ENCODE results near the gene TMEM259.

The TMEM259 gene

GRCh38 chr19:1013218-1013617 is 7.7 kb downstream of the TMEM259 start:
- H3K27ac ChIP-seq (ENCODE audit: low read depth, low read length), result no peak overlapping the region
- H3K9ac ChIP-seq (ENCODE audit: low read length), result no peak overlapping the region
- H3K4me3 ChIP-seq (ENCODE audit: low read depth, low read length), result no peak overlapping the region
- no peaks in the 10 kb centered on the region for H3K9me3 ChIP-seq (ENCODE audit: control insufficient read depth, insufficient read depth, low read depth, low read length)
- H3K4me1 ChIP-seq (ENCODE audit: control insufficient read depth, insufficient read depth, low read length), result peaks cover 27% of the 10 kb centered on the region
- H3K36me3 ChIP-seq (ENCODE audit: control insufficient read depth, insufficient read depth, low read length), result peaks cover 49% of the 10 kb centered on the region
- no peaks in the 10 kb centered on the region for H3K27me3 ChIP-seq (ENCODE audit: control insufficient read depth, insufficient read depth, low read length)

GRCh38 chr19:1012334-1012733 is 8.6 kb downstream of the TMEM259 start:
- no peaks in the 10 kb centered on the region for H3K9me3 ChIP-seq (ENCODE audit: control insufficient read depth, insufficient read depth, low read depth, low read length)
- no peak overlapping the region for H3K4me3 ChIP-seq (ENCODE audit: low read depth, low read length)
- H3K36me3 ChIP-seq (ENCODE audit: control insufficient read depth, insufficient read depth, low read length), result peaks cover 49% of the 10 kb centered on the region

GRCh38 chr19:1011831-1012333 is 9.0 kb downstream of the TMEM259 start:
- no peak overlapping the region for H3K27ac ChIP-seq (ENCODE audit: low read depth, low read length)
- H3K9me3 ChIP-seq (ENCODE audit: control insufficient read depth, insufficient read depth, low read depth, low read length), result no peaks in the 10 kb centered on the region
- H3K36me3 ChIP-seq (ENCODE audit: control insufficient read depth, insufficient read depth, low read length), result peaks cover 49% of the 10 kb centered on the region
- no peaks in the 10 kb centered on the region for H3K27me3 ChIP-seq (ENCODE audit: control insufficient read depth, insufficient read depth, low read length)
- H3K4me3 ChIP-seq (ENCODE audit: low read depth, low read length), result no peak overlapping the region
- peaks cover 14% of the 10 kb centered on the region for H3K4me1 ChIP-seq (ENCODE audit: control insufficient read depth, insufficient read depth, low read length)
- no peak overlapping the region for H3K9ac ChIP-seq (ENCODE audit: low read length)

More at GRCh38 chr19:1012334-1012733, 8.6 kb downstream of the TMEM259 start:
- Histone ChIP-seq H3K4me1 (ENCODE audit: control insufficient read depth, insufficient read depth, low read length) (peaks cover 18% of the 10 kb centered on the region), H3K27ac (ENCODE audit: low read depth, low read length) (no peak overlapping the region), H3K27me3 (ENCODE audit: control insufficient read depth, insufficient read depth, low read length) (no peaks in the 10 kb centered on the region), H3K9ac (ENCODE audit: low read length) (no peak overlapping the region)

- H3K36me3 ChIP-seq (ENCODE audit: control insufficient read depth, insufficient read depth, low read length), result peaks cover 49% of the 10 kb centered on the region
- H3K9me3 ChIP-seq (ENCODE audit: control insufficient read depth, insufficient read depth, low read depth, low read length), result no peaks in the 10 kb centered on the region
- no peak overlapping the region for H3K9ac ChIP-seq (ENCODE audit: low read length)
- no peak overlapping the region for H3K4me3 ChIP-seq (ENCODE audit: low read depth, low read length)
- H3K4me1 ChIP-seq (ENCODE audit: control insufficient read depth, insufficient read depth, low read length), result peaks cover 4% of the 10 kb centered on the region
- H3K27ac ChIP-seq (ENCODE audit: low read depth, low read length), result no peak overlapping the region
- no peaks in the 10 kb centered on the region for H3K27me3 ChIP-seq (ENCODE audit: control insufficient read depth, insufficient read depth, low read length)
These were observed 10.1 kb downstream of the TMEM259 start for GRCh38 chr19:1010586-1011510.

- Histone ChIP-seq H3K4me1 (ENCODE audit: control insufficient read depth, insufficient read depth, low read length) (no peaks in the 10 kb centered on the region), H3K9ac (ENCODE audit: low read length) (no peak overlapping the region)
These were observed 10.9 kb downstream of the TMEM259 start for GRCh38 chr19:1009981-1010538.

GRCh38 chr19:1009041-1009980 is 11.6 kb downstream of the TMEM259 start:
- Histone ChIP-seq H3K27ac (ENCODE audit: low read depth, low read length) (no peak overlapping the region), H3K36me3 (ENCODE audit: control insufficient read depth, insufficient read depth, low read length) (peaks cover 48% of the 10 kb centered on the region), H3K27me3 (ENCODE audit: control insufficient read depth, insufficient read depth, low read length) (no peaks in the 10 kb centered on the region), H3K4me3 (ENCODE audit: low read depth, low read length) (no peak overlapping the region), H3K9ac (ENCODE audit: low read length) (no peak overlapping the region), H3K9me3 (ENCODE audit: control insufficient read depth, insufficient read depth, low read depth, low read length) (no peaks in the 10 kb centered on the region), H3K4me1 (ENCODE audit: control insufficient read depth, insufficient read depth, low read length) (no peaks in the 10 kb centered on the region)

More at GRCh38 chr19:1009981-1010538, 10.9 kb downstream of the TMEM259 start:
- Histone ChIP-seq H3K9me3 (ENCODE audit: control insufficient read depth, insufficient read depth, low read depth, low read length) (no peaks in the 10 kb centered on the region), H3K4me3 (ENCODE audit: low read depth, low read length) (no peak overlapping the region), H3K27ac (ENCODE audit: low read depth, low read length) (no peak overlapping the region), H3K27me3 (ENCODE audit: control insufficient read depth, insufficient read depth, low read length) (no peaks in the 10 kb centered on the region), H3K36me3 (ENCODE audit: control insufficient read depth, insufficient read depth, low read length) (peaks cover 49% of the 10 kb centered on the region)

- no peak overlapping the region for H3K4me3 ChIP-seq (ENCODE audit: low read depth, low read length)
- no peak overlapping the region for H3K27ac ChIP-seq (ENCODE audit: low read depth, low read length)
- H3K9me3 ChIP-seq (ENCODE audit: control insufficient read depth, insufficient read depth, low read depth, low read length), result no peaks in the 10 kb centered on the region
- no peaks in the 10 kb centered on the region for H3K4me1 ChIP-seq (ENCODE audit: control insufficient read depth, insufficient read depth, low read length)
- H3K27me3 ChIP-seq (ENCODE audit: control insufficient read depth, insufficient read depth, low read length), result peaks cover 7% of the 10 kb centered on the region; the same call in 1 of the 2 replicates
- H3K36me3 ChIP-seq (ENCODE audit: control insufficient read depth, insufficient read depth, low read length), result peaks cover 39% of the 10 kb centered on the region
- H3K9ac ChIP-seq (ENCODE audit: low read length), result no peak overlapping the region
These were observed 12.5 kb downstream of the TMEM259 start for GRCh38 chr19:1008268-1009040.

- Histone ChIP-seq H3K27me3 (ENCODE audit: control insufficient read depth, insufficient read depth, low read length) (peaks cover 7% of the 10 kb centered on the region; the same call in 1 of the 2 replicates), H3K36me3 (ENCODE audit: control insufficient read depth, insufficient read depth, low read length) (peaks cover 32% of the 10 kb centered on the region), H3K4me1 (ENCODE audit: control insufficient read depth, insufficient read depth, low read length) (no peaks in the 10 kb centered on the region), H3K9ac (ENCODE audit: low read length) (no peak overlapping the region), H3K4me3 (ENCODE audit: low read depth, low read length) (no peak overlapping the region), H3K27ac (ENCODE audit: low read depth, low read length) (no peak overlapping the region), H3K9me3 (ENCODE audit: control insufficient read depth, insufficient read depth, low read depth, low read length) (no peaks in the 10 kb centered on the region)
These were observed 13.3 kb downstream of the TMEM259 start for GRCh38 chr19:1007399-1008251.

- Histone ChIP-seq H3K4me3 (ENCODE audit: low read depth, low read length) (no peak overlapping the region), H3K4me1 (ENCODE audit: control insufficient read depth, insufficient read depth, low read length) (no peaks in the 10 kb centered on the region), H3K9me3 (ENCODE audit: control insufficient read depth, insufficient read depth, low read depth, low read length) (no peaks in the 10 kb centered on the region), H3K27me3 (ENCODE audit: control insufficient read depth, insufficient read depth, low read length) (peaks cover 9% of the 10 kb centered on the region; the same call in 1 of the 2 replicates), H3K9ac (ENCODE audit: low read length) (no peak overlapping the region), H3K36me3 (ENCODE audit: control insufficient read depth, insufficient read depth, low read length) (peaks cover 25% of the 10 kb centered on the region), H3K27ac (ENCODE audit: low read depth, low read length) (no peak overlapping the region)
These were observed 14.1 kb downstream of the TMEM259 start for GRCh38 chr19:1006711-1007398.
